H9 (cell line): Measurements from ENCODE around the gene PLA2G2F. TPM values are rescaled to one million over a fixed set of nuclear protein-coding genes. Genes with fewer than 3 reads are reported as not detected.

ENCODE experiments used
- DNase-seq: peaks from one replicate; pipeline ENCODE4 v3.0.0-alpha.2; 2017
- H2AFZ ChIP-seq: one replicate; pipeline ENCODE4 v1.6.1; 2013; ENCODE audit warnings: mild to moderate bottlenecking, low read length, control low read depth, moderate library complexity
- H2AK5ac ChIP-seq: 2 replicates; pipeline ENCODE4 v1.6.1; 2013; ENCODE audit warnings: low read length, control low read depth, mixed read lengths; ENCODE audit not compliant: insufficient read length
- H2BK120ac ChIP-seq: one replicate; pipeline ENCODE4 v1.6.1; 2013; ENCODE audit warnings: low read depth, mild to moderate bottlenecking, low read length, control low read depth, inconsistent platforms; ENCODE audit not compliant: poor library complexity, severe bottlenecking
- H2BK12ac ChIP-seq: 2 replicates; pipeline ENCODE4 v1.6.1; 2013; ENCODE audit warnings: low read length, control low read depth, mixed read lengths, low read depth; ENCODE audit not compliant: insufficient read length
- H2BK15ac ChIP-seq: 2 replicates; pipeline ENCODE4 v1.6.1; 2013; ENCODE audit warnings: low read depth, low read length, control low read depth
- H2BK20ac ChIP-seq: one replicate; pipeline ENCODE4 v1.6.1; 2013; ENCODE audit warnings: low read depth, mild to moderate bottlenecking, low read length, control low read depth, inconsistent platforms; ENCODE audit not compliant: poor library complexity, severe bottlenecking
- H2BK5ac ChIP-seq: 2 replicates; pipeline ENCODE4 v1.6.1; 2013; ENCODE audit warnings: low read length, control low read depth, mixed read lengths; ENCODE audit not compliant: insufficient read length
- H3K14ac ChIP-seq: 2 replicates; pipeline ENCODE4 v1.6.1; 2013; ENCODE audit warnings: low read length, control low read depth; ENCODE audit not compliant: insufficient read depth
- H3K18ac ChIP-seq: 2 replicates; pipeline ENCODE4 v1.6.1; 2013; ENCODE audit warnings: low read depth, mild to moderate bottlenecking, mixed read lengths, low read length, control low read depth; ENCODE audit not compliant: insufficient read length
- H3K23ac ChIP-seq: 2 replicates; pipeline ENCODE4 v1.6.1; 2013; ENCODE audit warnings: low read length, control low read depth, mixed read lengths, low read depth; ENCODE audit not compliant: insufficient read length
- H3K23me2 ChIP-seq: 2 replicates; pipeline ENCODE4 v1.6.1; 2013; ENCODE audit warnings: low read depth, mild to moderate bottlenecking, mixed read lengths, low read length, control low read depth; ENCODE audit not compliant: insufficient read length, poor library complexity, severe bottlenecking
- H3K27ac ChIP-seq: 2 replicates; pipeline ENCODE4 v1.5.1; 2013; ENCODE audit warnings: low read length, control low read depth, mixed read lengths, low read depth; ENCODE audit not compliant: insufficient read length
- H3K27me3 ChIP-seq: 2 replicates; pipeline ENCODE4 v1.6.1; 2013; ENCODE audit warnings: low read length, control low read depth, inconsistent platforms; ENCODE audit not compliant: insufficient read depth
- H3K4ac ChIP-seq: 2 replicates; pipeline ENCODE4 v1.6.1; 2013; ENCODE audit warnings: low read depth, mild to moderate bottlenecking, control low read depth, inconsistent platforms, low read length, moderate library complexity
- H3K4me1 ChIP-seq: 2 replicates; pipeline ENCODE4 v1.6.1; 2013; ENCODE audit warnings: low read length, control low read depth, inconsistent platforms; ENCODE audit not compliant: insufficient read depth
- H3K4me2 ChIP-seq: 2 replicates; pipeline ENCODE4 v1.6.1; 2013; ENCODE audit warnings: low read length, control low read depth, mixed read lengths; ENCODE audit not compliant: insufficient read length, insufficient read depth
- H3K56ac ChIP-seq: 2 replicates; pipeline ENCODE4 v1.6.1; 2013; ENCODE audit warnings: low read depth, mild to moderate bottlenecking, mixed read lengths, low read length, control low read depth; ENCODE audit not compliant: insufficient read length
- H3K79me1 ChIP-seq: 2 replicates; pipeline ENCODE4 v1.6.1; 2013; ENCODE audit warnings: low read depth, mild to moderate bottlenecking, moderate library complexity, low read length, control low read depth, inconsistent platforms; ENCODE audit not compliant: insufficient read depth, poor library complexity, severe bottlenecking
- H3K79me2 ChIP-seq: 2 replicates; pipeline ENCODE4 v1.6.1; 2013; ENCODE audit warnings: low read length, control low read depth, inconsistent platforms; ENCODE audit not compliant: insufficient read depth
- H3K9ac ChIP-seq: 2 replicates; pipeline ENCODE4 v1.6.1; 2013; ENCODE audit warnings: low read length, control low read depth, mixed read lengths; ENCODE audit not compliant: insufficient read length; ENCODE audit errors: extremely low read depth
- H3K9me3 ChIP-seq: one replicate; pipeline ENCODE4 v1.6.1; 2013; ENCODE audit warnings: low read depth, low read length, inconsistent platforms; ENCODE audit not compliant: control insufficient read depth
- H3T11ph ChIP-seq: one replicate; pipeline ENCODE4 v1.6.1; 2013; ENCODE audit warnings: mild to moderate bottlenecking, low read length, control low read depth, inconsistent platforms
- H4K20me1 ChIP-seq: one replicate; pipeline ENCODE4 v1.6.1; 2013; ENCODE audit not compliant: control insufficient read depth, insufficient read length, insufficient read depth
- H4K5ac ChIP-seq: 2 replicates; pipeline ENCODE4 v1.6.1; 2013; ENCODE audit warnings: low read depth, mild to moderate bottlenecking, mixed read lengths, low read length, control low read depth; ENCODE audit not compliant: insufficient read length
- H4K8ac ChIP-seq: replicated peaks from 2 replicates; pipeline ENCODE4 v1.6.1; 2013; ENCODE audit warnings: low read length, control low read depth, mixed read lengths, low read depth; ENCODE audit not compliant: insufficient read length
- H4K91ac ChIP-seq: 2 replicates; pipeline ENCODE4 v1.6.1; 2013; ENCODE audit warnings: low read depth, mild to moderate bottlenecking, moderate library complexity, mixed read lengths, low read length, control low read depth; ENCODE audit not compliant: insufficient read length
- H3K27ac Mint-ChIP-seq, 3 experiments: 2 replicates in 2 of 3; 3 replicates in 1 of 3; pipeline ENCODE4 v1.8.0; 2020 to 2021; ENCODE audit warnings: mixed read lengths in 3 of 3, mild to moderate bottlenecking in 1 of 3, moderate library complexity in 1 of 3
- H3K27me3 Mint-ChIP-seq: 2 replicates; pipeline ENCODE4 v1.8.0; 2021; ENCODE audit warnings: low read depth, mild to moderate bottlenecking, moderate library complexity, mixed read lengths
- H3K36me3 Mint-ChIP-seq, 3 experiments: 2 replicates in 2 of 3; 3 replicates in 1 of 3; pipeline ENCODE4 v1.8.0; 2020 to 2021; ENCODE audit warnings: low read depth in 3 of 3, mixed read lengths in 3 of 3; ENCODE audit not compliant: insufficient read depth in 1 of 3
- H3K4me1 Mint-ChIP-seq, 2 experiments: 2 replicates each; pipeline ENCODE4 v1.8.0; 2020; ENCODE audit warnings: mixed read lengths in 2 of 2
- H3K4me3 Mint-ChIP-seq, 2 experiments: 2 replicates in 1 of 2; 3 replicates in 1 of 2; pipeline ENCODE4 v1.8.0; 2020 to 2021; ENCODE audit warnings: mild to moderate bottlenecking in 2 of 2, mixed read lengths in 2 of 2, moderate library complexity in 1 of 2
- H3K9me3 Mint-ChIP-seq, 2 experiments: 2 replicates in 1 of 2; 3 replicates in 1 of 2; pipeline ENCODE4 v1.8.0; 2020; ENCODE audit warnings: mild to moderate bottlenecking in 2 of 2, mixed read lengths in 2 of 2, moderate library complexity in 1 of 2
- CTCF ChIP-seq: fragments of 200-600 bp; sonication (generic); conservative IDR thresholded peaks from 3 replicates; pipeline ENCODE4 v1.8.0; 2021; ENCODE audit warnings: antibody characterized with exemption, mild to moderate bottlenecking
- WGBS: extraction: QIAGEN DNeasy Blood & Tissue Kit; methylation state at CpG from one replicate; pipeline ENCODE4 v1.1.7; 2013; ENCODE audit warnings: missing lambda C conversion rate, low lambda C conversion rate, mixed read lengths; ENCODE audit not compliant: insufficient read length; ENCODE audit errors: extremely low coverage; 5-methylcytosine and 5-hydroxymethylcytosine counted together
- total RNA-seq: library from RNA; stranded (reverse); gene quantifications from 2 replicates; pipeline ENCODE4 v1.2.1, GENCODE V29; 2021

PLA2G2F gene
- total RNA-seq, 1 experiment from 2014 or later: not detected

GRCh38 chr1:20150326-20150705 is 11.2 kb downstream of the PLA2G2F start:
- H2BK12ac ChIP-seq: no peak overlapping the region
- H2BK20ac ChIP-seq: no peak overlapping the region
- H3K4me3 Mint-ChIP-seq: no peak overlapping the region
- H4K91ac ChIP-seq: no peak overlapping the region
- H2AK5ac ChIP-seq: no peak overlapping the region
- no peak overlapping the region for H3K4me2 ChIP-seq
- H3K18ac ChIP-seq: no peak overlapping the region
- H3K23ac ChIP-seq: no peak overlapping the region
- no peak overlapping the region for H2BK5ac ChIP-seq
- no peak overlapping the region for H3K4ac ChIP-seq
- H4K5ac ChIP-seq: no peak overlapping the region
- no peaks in the 10 kb centered on the region for H3K9me3 ChIP-seq
- no peak overlapping the region for H2BK120ac ChIP-seq
- H3K79me1 ChIP-seq: no peaks in the 10 kb centered on the region
- no peak for DNase-seq
- H3K4me1 Mint-ChIP-seq: peaks cover 12 to 36% of the 10 kb centered on the region in 2 experiments
- no peak overlapping the region for H3K56ac ChIP-seq
- H2BK15ac ChIP-seq: no peak overlapping the region
- no peak overlapping the region for H3T11ph ChIP-seq
- no peaks in the 10 kb centered on the region for H4K20me1 ChIP-seq
- no peak overlapping the region for H3K14ac ChIP-seq
- no peaks in the 10 kb centered on the region for H3K79me2 ChIP-seq
- H3K23me2 ChIP-seq: peaks cover 9% of the 10 kb centered on the region
- H3K27me3 ChIP-seq: no peaks in the 10 kb centered on the region
- H3K27ac ChIP-seq: no peak overlapping the region
- no peak for TF ChIP-seq CTCF
- H3K9me3 Mint-ChIP-seq: no peaks in the 10 kb centered on the region
- WGBS: no CpG with 5 or more reads among the region's 8 CpGs
- no peaks in the 10 kb centered on the region for H3K27me3 Mint-ChIP-seq
- no peak overlapping the region for H2AFZ ChIP-seq
- H4K8ac ChIP-seq: no peak overlapping the region
- no peak overlapping the region; a peak in 1 of 7 replicates for H3K27ac Mint-ChIP-seq
- no peaks in the 10 kb centered on the region for H3K4me1 ChIP-seq
- no peak overlapping the region for H3K9ac ChIP-seq
- H3K36me3 Mint-ChIP-seq: no peaks in the 10 kb centered on the region
